ENCODE data around the gene NEBL.

GRCh38 chr10:20858292-20859124 is 38.6 kb downstream of the NEBL start:
- TF ChIP-seq, protein P1, sequence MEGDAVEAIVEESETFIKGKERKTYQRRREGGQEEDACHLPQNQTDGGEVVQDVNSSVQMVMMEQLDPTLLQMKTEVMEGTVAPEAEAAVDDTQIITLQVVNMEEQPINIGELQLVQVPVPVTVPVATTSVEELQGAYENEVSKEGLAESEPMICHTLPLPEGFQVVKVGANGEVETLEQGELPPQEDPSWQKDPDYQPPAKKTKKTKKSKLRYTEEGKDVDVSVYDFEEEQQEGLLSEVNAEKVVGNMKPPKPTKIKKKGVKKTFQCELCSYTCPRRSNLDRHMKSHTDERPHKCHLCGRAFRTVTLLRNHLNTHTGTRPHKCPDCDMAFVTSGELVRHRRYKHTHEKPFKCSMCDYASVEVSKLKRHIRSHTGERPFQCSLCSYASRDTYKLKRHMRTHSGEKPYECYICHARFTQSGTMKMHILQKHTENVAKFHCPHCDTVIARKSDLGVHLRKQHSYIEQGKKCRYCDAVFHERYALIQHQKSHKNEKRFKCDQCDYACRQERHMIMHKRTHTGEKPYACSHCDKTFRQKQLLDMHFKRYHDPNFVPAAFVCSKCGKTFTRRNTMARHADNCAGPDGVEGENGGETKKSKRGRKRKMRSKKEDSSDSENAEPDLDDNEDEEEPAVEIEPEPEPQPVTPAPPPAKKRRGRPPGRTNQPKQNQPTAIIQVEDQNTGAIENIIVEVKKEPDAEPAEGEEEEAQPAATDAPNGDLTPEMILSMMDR (conservative IDR thresholded peaks at IDR 0.05; ENCODE audit: low read depth in 2 of 2) = peak in 1 of 2 experiments; percentile 88
- no peak for TF ChIP-seq EZH2 (IDR thresholded peaks at IDR 0.05; ENCODE audit: low read depth, unreplicated experiment)
- TF ChIP-seq EZH2phosphoT487 (IDR thresholded peaks at IDR 0.05; ENCODE audit: unreplicated experiment) = no peak
- TF ChIP-seq POLR2AphosphoS5 (IDR thresholded peaks at IDR 0.05; ENCODE audit: low read depth) = no peak
- no peak for TF ChIP-seq ZNF331 (CRISPR knock-in tag; IDR thresholded peaks at IDR 0.05; ENCODE audit: low read depth)
- TF ChIP-seq STAT1 (IDR thresholded peaks at IDR 0.05; ENCODE audit: unreplicated experiment) = no peak
- no peak for TF ChIP-seq CREB1 (CRISPR knock-in tag; IDR thresholded peaks at IDR 0.05; ENCODE audit: low read depth)
- TF ChIP-seq REST (IDR thresholded peaks at IDR 0.05; ENCODE audit: unreplicated experiment) = no peak
- no peak for TF ChIP-seq NANOG (IDR thresholded peaks at IDR 0.05; ENCODE audit: borderline replicate concordance)
- no peak for TF ChIP-seq JUNB (IDR thresholded peaks at IDR 0.05; ENCODE audit: unreplicated experiment)
- no peak for TF ChIP-seq ETS1 (IDR thresholded peaks at IDR 0.05)
- TF ChIP-seq ZNF114 (CRISPR knock-in tag; IDR thresholded peaks at IDR 0.05) = no peak
- TF ChIP-seq, protein P2, sequence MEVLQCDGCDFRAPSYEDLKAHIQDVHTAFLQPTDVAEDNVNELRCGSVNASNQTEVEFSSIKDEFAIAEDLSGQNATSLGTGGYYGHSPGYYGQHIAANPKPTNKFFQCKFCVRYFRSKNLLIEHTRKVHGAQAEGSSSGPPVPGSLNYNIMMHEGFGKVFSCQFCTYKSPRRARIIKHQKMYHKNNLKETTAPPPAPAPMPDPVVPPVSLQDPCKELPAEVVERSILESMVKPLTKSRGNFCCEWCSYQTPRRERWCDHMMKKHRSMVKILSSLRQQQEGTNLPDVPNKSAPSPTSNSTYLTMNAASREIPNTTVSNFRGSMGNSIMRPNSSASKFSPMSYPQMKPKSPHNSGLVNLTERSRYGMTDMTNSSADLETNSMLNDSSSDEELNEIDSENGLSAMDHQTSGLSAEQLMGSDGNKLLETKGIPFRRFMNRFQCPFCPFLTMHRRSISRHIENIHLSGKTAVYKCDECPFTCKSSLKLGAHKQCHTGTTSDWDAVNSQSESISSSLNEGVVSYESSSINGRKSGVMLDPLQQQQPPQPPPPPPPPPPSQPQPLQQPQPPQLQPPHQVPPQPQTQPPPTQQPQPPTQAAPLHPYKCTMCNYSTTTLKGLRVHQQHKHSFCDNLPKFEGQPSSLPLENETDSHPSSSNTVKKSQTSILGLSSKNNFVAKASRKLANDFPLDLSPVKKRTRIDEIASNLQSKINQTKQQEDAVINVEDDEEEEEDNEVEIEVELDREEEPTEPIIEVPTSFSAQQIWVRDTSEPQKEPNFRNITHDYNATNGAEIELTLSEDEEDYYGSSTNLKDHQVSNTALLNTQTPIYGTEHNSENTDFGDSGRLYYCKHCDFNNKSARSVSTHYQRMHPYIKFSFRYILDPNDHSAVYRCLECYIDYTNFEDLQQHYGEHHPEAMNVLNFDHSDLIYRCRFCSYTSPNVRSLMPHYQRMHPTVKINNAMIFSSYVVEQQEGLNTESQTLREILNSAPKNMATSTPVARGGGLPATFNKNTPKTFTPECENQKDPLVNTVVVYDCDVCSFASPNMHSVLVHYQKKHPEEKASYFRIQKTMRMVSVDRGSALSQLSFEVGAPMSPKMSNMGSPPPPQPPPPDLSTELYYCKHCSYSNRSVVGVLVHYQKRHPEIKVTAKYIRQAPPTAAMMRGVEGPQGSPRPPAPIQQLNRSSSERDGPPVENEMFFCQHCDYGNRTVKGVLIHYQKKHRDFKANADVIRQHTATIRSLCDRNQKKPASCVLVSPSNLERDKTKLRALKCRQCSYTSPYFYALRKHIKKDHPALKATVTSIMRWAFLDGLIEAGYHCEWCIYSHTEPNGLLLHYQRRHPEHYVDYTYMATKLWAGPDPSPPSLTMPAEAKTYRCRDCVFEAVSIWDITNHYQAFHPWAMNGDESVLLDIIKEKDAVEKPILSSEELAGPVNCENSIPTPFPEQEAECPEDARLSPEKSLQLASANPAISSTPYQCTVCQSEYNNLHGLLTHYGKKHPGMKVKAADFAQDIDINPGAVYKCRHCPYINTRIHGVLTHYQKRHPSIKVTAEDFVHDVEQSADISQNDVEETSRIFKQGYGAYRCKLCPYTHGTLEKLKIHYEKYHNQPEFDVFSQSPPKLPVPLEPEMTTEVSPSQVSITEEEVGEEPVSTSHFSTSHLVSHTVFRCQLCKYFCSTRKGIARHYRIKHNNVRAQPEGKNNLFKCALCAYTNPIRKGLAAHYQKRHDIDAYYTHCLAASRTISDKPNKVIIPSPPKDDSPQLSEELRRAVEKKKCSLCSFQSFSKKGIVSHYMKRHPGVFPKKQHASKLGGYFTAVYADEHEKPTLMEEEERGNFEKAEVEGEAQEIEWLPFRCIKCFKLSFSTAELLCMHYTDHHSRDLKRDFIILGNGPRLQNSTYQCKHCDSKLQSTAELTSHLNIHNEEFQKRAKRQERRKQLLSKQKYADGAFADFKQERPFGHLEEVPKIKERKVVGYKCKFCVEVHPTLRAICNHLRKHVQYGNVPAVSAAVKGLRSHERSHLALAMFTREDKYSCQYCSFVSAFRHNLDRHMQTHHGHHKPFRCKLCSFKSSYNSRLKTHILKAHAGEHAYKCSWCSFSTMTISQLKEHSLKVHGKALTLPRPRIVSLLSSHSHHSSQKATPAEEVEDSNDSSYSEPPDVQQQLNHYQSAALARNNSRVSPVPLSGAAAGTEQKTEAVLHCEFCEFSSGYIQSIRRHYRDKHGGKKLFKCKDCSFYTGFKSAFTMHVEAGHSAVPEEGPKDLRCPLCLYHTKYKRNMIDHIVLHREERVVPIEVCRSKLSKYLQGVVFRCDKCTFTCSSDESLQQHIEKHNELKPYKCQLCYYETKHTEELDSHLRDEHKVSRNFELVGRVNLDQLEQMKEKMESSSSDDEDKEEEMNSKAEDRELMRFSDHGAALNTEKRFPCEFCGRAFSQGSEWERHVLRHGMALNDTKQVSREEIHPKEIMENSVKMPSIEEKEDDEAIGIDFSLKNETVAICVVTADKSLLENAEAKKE (CRISPR knock-in tag; IDR thresholded peaks at IDR 0.05) = no peak

Measured in GM23338 (cell line).